ENCODE measurements around the gene WDR48.

WDR48 gene

DNA sequence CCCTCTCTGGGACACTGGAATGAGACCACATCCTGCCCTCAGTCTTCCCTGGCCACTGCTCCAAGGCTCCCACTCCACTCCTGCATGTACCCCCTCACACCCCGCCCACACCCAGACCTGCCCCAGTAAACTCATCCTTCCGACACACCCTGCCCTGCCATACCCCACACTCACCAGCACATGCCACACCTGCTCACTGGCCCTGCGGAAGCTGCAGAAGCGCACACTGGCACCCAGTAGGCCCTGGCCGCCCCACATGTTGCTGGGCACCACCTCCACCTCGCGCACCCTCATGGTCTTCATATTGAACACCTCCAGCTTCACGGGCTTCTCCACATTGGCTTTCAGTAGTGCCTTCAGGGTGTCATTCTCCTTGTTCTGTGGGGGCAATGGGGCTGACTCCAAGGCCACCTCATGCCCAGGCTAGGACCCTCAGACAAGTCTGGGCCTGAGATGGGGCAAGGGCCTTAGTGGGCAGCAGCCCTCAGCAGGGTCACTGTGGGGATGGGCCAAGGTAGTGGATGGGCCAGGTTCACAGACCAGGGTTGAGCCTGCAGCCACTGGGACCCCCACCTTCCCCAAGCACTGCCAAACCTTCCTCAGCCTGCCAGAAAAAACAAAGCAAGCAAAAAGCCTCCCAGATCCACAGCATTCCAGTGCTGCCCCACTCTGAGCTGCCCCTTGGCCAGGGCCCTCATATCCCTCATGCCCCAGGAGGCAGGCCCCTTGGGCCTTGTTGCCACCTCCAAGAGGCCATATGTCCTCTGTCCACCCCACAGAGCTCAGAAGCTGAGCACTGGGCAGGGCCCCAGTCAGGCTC, 50.9 kb downstream of the WDR48 start:
- no peak for DNase-seq

DNA sequence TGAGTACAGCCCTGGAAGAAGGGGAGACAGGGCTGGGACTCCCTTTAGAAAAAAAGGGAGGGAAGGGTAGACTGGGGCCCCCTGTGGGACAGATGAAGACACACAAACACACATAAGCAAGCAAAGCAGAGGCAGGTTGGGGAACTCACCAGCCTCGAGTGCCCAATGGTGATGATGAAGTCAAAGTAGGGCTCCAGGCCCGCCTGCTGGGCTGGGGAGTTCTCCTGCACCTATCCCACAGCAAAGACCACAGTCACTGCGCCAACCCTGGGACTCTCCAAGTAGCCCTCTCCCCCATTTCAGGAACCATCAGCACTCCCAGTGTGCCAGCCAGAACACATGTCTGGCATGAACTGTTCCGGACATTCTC, 51.5 kb downstream of the WDR48 start:
- DNase-seq, result no peak

- no peak for DNase-seq
Observed at GRCh38 chr3:39103791-39104552, 52.2 kb downstream of the WDR48 start.

GRCh38 chr3:39104961-39105686, 53.3 kb downstream of the WDR48 start:
- peak in 1 of 6 experiments; percentile 33 for DNase-seq

DNA sequence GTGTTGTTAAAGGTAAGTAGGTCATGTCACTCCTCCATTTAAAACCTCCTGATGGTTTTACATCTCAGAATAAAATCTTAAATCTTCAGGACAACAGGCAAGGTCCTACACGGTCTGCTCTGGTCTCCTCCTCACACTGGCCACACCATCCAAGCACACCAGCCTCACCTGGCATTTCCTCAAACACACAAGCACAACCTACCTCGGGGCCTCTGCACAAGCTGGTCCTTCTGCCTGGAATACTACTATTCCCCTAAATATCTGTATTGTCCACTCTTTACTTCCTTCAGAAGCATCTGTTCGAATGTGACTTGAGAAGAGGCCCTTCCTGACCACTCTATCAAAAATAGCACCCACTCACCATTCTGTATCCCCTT, 53.9 kb downstream of the WDR48 start:
- no peak for DNase-seq

DNA sequence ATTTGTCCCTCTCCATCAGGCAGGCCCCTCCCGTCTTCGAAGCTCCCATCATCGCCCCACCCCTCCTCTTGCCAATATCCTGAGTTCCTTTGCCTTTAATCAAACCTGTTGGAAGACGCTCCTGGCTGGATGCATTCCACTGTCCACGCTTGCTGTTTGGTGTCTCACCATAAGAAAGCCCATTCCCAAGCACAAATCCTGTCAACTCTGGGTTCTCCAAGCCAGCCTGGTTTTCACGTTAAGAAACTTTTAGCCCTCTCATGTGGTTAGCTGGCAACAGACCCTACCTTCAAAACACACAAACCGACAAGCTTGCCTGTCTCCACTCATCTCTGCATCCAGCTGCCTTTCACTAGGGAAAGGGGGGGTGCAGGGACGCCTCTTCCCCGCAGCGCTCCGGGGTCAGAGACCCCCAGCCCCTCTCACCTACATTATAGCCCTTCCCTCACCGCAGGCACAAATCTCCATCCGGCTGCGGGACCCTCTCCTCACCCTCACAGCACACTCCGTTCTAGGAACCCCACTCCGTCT, 54.5 kb downstream of the WDR48 start:
- DNase-seq, result peak in 1 of 6 experiments; percentile 24

DNA sequence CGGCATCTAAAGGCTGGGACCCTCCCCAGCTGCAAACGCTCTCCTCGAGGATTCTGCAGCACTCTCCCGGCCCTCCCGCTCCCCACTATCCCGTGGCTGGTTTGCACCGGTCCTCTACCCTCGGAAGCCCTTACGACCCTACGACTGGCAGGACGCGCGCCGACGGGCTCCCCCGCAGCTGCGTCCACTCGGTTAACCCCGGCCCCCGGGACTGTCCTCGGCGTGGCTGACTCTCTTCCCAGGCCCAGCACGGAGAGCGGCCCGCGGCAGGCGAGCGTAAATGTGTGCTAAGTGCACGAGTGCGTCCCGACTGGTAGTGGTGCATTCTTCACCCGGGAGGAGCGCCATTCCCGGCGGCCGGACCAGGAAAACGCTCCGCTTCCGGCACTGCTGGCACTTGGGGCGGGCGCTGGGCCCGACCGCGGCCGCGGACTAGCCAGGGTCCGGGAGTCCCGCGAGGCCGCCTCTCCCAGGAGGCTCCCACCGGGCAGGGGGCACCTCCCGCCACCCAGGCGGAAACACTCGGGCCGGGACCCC, 55.1 kb downstream of the WDR48 start:
- DNase-seq, result no peak

- peak; percentile 13 to 64 (median 54) for DNase-seq
Observed at GRCh38 chr3:39107388-39108199, 55.8 kb downstream of the WDR48 start, which contains the start of the genes GORASP1 and TTC21A. Gene GORASP1, minus strand, starts transcription at chr3:39107627. Its CDS starts 86 bp downstream, at chr3:39107541. Gene TTC21A, plus strand, starts transcription at chr3:39107680. Its CDS starts 158 bp downstream, at chr3:39107838.

DNA sequence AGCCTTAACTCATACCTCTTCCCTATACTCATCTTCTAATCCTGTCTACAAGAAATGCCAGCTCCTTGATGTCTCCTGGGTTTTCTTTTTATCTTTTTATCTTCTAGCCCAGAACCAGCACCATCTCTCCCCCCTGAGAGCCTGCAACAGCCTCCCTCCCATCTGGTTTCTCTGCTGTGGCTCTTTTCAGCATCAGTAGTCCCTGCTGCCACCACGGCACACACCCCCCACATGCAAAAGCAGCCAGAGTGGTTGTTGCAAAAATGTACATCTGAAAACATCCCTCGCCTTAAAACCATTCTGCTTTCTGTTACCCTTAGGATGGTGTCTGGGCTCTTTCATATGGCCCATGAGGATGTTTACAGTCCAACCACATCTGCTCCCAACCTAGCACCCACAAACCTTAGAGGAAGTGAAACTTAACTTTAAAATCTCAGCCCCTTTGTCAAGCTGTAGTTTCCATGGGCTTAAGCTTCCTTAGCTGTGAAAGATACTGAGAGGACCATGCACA, 56.4 kb downstream of the WDR48 start:
- peak in 2 of 6 experiments; percentile 37 to 39 for DNase-seq

GRCh38 chr3:39109086-39109485, 57.3 kb downstream of the WDR48 start:
- DNase-seq, result no peak

- no peak for DNase-seq
Observed at GRCh38 chr3:39110041-39110639, 58.3 kb downstream of the WDR48 start.

DNA sequence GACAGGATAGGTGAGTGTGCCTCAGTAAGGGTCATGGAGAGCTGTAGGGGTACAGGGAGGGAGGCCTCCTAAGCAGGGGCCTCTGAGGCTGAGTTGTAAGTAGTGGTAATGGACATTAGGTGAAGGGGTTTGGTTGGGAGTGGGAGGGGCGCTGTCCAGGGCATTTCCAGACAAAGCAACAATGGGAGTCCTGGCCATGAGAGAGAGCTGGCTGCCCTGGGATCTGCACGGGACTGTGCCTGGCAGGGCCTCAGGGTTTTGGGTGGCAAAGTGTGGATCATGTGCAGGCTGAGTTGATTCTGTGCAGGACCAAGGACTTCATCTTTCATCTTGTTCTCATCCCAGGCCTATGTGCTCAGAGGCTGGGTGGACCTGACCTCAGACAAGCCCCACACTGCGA, 60.3 kb downstream of the WDR48 start:
- no peak for DNase-seq

DNA sequence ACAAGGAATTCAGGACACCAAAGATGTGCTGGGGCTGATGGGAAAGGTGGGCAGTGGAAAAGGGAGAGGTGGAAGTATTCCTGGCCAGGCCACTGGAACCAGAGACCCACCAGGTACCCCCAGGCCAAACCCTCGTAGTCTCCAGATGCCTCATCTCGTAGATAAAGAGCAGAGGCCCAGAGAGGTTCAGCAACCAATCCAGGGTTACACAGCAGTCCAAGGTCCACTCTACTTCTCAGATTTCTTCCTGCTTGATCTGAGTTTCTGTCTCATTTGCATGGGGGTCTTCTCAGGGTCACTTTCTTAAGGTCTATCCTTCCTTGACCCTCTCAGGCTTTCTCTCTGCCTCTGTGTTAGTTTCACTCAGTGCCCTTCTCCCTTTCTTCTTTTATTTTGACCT, 60.7 kb downstream of the WDR48 start:
- DNase-seq, result no peak

- no peak for DNase-seq
Observed at GRCh38 chr3:39113291-39113690, 61.5 kb downstream of the WDR48 start.

- DNase-seq, result no peak
Observed at GRCh38 chr3:39114456-39114855, 62.6 kb downstream of the WDR48 start.

DNA sequence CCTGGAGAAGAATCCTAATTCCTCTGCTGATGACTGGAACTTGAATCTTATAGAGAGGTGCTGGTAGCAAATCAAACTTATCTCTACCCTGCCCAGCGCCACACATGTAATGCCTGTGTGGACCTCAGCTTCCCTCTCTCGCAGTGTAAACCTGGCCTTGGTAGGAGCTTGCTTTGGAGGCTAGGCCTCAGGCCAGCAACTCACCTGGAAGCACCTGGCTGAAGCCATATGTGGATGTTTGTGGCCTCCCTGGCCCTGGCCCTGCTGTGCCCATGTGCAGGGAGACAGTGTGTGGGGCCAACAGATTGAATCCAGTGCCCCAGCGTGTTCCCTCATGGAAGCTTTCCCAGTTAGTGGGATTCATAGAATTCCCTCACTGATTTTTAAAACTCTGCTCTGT, 64.1 kb downstream of the WDR48 start:
- DNase-seq, result no peak

- no peak for DNase-seq
Observed at GRCh38 chr3:39118079-39118478, 66.3 kb downstream of the WDR48 start.

- DNase-seq, result no peak
Observed at GRCh38 chr3:39118931-39119660, 67.3 kb downstream of the WDR48 start.

DNA sequence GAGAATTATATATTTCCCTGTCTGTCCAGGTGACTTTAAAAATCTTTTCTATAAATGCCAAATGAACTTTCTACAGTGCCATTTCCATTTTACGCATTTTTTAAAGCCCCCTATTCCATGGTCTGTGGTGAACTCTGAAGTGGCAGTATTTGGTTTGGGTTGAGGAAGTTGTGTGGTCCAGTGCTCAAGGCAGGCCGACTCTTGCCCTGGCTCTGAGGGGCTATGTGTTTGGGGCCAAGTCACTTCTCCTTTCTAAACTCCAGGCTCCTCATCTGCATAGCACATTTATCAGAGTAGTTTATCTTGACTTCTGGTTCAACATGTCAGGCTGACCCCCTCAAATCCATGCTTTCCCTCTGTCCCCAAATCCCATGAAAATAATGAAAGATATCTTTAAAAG, 69.8 kb downstream of the WDR48 start:
- no peak for DNase-seq

DNA sequence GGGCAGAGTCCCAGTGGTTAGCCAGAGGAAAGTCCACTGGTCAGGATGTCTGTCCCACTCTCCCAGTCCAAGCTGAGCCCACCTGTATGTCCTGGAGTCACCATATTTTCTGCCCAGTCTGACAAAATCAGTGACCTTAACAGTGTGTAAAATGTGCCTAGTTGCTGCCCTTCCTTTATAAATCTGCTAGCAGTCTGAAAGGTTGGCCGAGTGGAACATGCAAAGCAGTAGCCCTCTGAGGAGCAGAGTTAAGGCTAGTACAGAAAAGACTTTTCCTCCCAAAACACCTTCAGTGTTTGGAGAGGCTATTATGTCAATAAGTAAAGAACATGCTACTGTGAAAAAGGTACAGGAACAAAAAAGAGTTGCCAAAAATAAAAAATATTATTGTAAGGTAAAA, 71.0 kb downstream of the WDR48 start:
- DNase-seq, result no peak
